ENCODE data around the gene SOX9. TPM values are rescaled to one million over a fixed set of nuclear protein-coding genes. Genes with fewer than 3 reads are reported as not detected.

SOX9 gene
- total RNA-seq, 2 donors from 2014 or later = 0.46 to 1.3 TPM

- H3K27me3 ChIP-seq (ENCODE audit: control insufficient read depth, insufficient read depth, low read length, poor library complexity, severe bottlenecking) = peaks cover 34% of the 10 kb centered on the region
- no peak overlapping the region for H3K9ac ChIP-seq (ENCODE audit: extremely low read depth, low read length, poor library complexity, severe bottlenecking)
- no peak for TF ChIP-seq CTCF (conservative IDR thresholded peaks at IDR 0.05)
- peaks cover 11% of the 10 kb centered on the region for H3K4me1 ChIP-seq (ENCODE audit: control insufficient read depth, insufficient read depth, low read length)
- no peak overlapping the region for H3K27ac ChIP-seq (ENCODE audit: low read depth, low read length)
- Mint-ChIP-seq H3K27me3 (ENCODE audit: insufficient read depth) (peaks cover 49% of the 10 kb centered on the region), H3K4me3 (no peak overlapping the region), H3K36me3 (ENCODE audit: low read depth) (no peaks in the 10 kb centered on the region), H3K9me3 (no peaks in the 10 kb centered on the region), H3K4me1 (peaks cover 18% of the 10 kb centered on the region), H3K27ac (no peak overlapping the region)
- no peaks in the 10 kb centered on the region for H3K9me3 ChIP-seq (ENCODE audit: control insufficient read depth, low read length)
- no peaks in the 10 kb centered on the region for H3K36me3 ChIP-seq (ENCODE audit: control insufficient read depth, insufficient read depth, low read length)
- WGBS, 2 experiments (ENCODE audit: insufficient coverage in 1 of 2, insufficient read length in 1 of 2) = 91 to 100% methylated on average over 1 to 2 of the region's 2 CpGs
- peak; percentile 72 for DNase-seq
- H3K4me3 ChIP-seq (ENCODE audit: low read length) = no peak overlapping the region
Observed at GRCh38 chr17:72142614-72143013, 21.8 kb downstream of the SOX9 start.

- Histone ChIP-seq H3K36me3 (ENCODE audit: control insufficient read depth, insufficient read depth, low read length) (no peaks in the 10 kb centered on the region), H3K27me3 (ENCODE audit: control insufficient read depth, insufficient read depth, low read length, poor library complexity, severe bottlenecking) (peaks cover 40% of the 10 kb centered on the region), H3K9me3 (ENCODE audit: control insufficient read depth, low read length) (no peaks in the 10 kb centered on the region), H3K4me1 (ENCODE audit: control insufficient read depth, insufficient read depth, low read length) (peaks cover 11% of the 10 kb centered on the region), H3K9ac (ENCODE audit: extremely low read depth, low read length, poor library complexity, severe bottlenecking) (no peak overlapping the region), H3K4me3 (ENCODE audit: low read length) (no peak overlapping the region), H3K27ac (ENCODE audit: low read depth, low read length) (no peak overlapping the region)
- peaks cover 50% of the 10 kb centered on the region for H3K27me3 Mint-ChIP-seq (ENCODE audit: insufficient read depth)
- TF ChIP-seq CTCF (conservative IDR thresholded peaks at IDR 0.05) = no peak
- no peaks in the 10 kb centered on the region for H3K36me3 Mint-ChIP-seq (ENCODE audit: low read depth)
- peaks cover 18% of the 10 kb centered on the region for H3K4me1 Mint-ChIP-seq
- H3K9me3 Mint-ChIP-seq = no peaks in the 10 kb centered on the region
- H3K4me3 Mint-ChIP-seq = no peak overlapping the region
- 85 to 98% methylated on average over 5 of the region's 5 CpGs for WGBS, 2 experiments (ENCODE audit: insufficient coverage in 1 of 2, insufficient read length in 1 of 2)
- no peak for DNase-seq
- H3K27ac Mint-ChIP-seq = no peak overlapping the region
Observed at GRCh38 chr17:72143245-72143644, 22.4 kb downstream of the SOX9 start.

- no peak overlapping the region for H3K27ac ChIP-seq (ENCODE audit: low read depth, low read length)
- TF ChIP-seq CTCF (conservative IDR thresholded peaks at IDR 0.05) = no peak
- Mint-ChIP-seq H3K27me3 (ENCODE audit: insufficient read depth) (peaks cover 47% of the 10 kb centered on the region), H3K36me3 (ENCODE audit: low read depth) (no peaks in the 10 kb centered on the region), H3K4me3 (no peak overlapping the region), H3K4me1 (peaks cover 18% of the 10 kb centered on the region), H3K27ac (no peak overlapping the region), H3K9me3 (no peaks in the 10 kb centered on the region)
- 33 to 53% methylated on average over 1 to 2 of the region's 2 CpGs for WGBS, 2 experiments (ENCODE audit: insufficient coverage in 1 of 2, insufficient read length in 1 of 2)
- no peak overlapping the region for H3K4me3 ChIP-seq (ENCODE audit: low read length)
- no peaks in the 10 kb centered on the region for H3K9me3 ChIP-seq (ENCODE audit: control insufficient read depth, low read length)
- no peaks in the 10 kb centered on the region for H3K36me3 ChIP-seq (ENCODE audit: control insufficient read depth, insufficient read depth, low read length)
- DNase-seq = no peak
- no peak overlapping the region for H3K9ac ChIP-seq (ENCODE audit: extremely low read depth, low read length, poor library complexity, severe bottlenecking)
- H3K27me3 ChIP-seq (ENCODE audit: control insufficient read depth, insufficient read depth, low read length, poor library complexity, severe bottlenecking) = peaks cover 40% of the 10 kb centered on the region
- H3K4me1 ChIP-seq (ENCODE audit: control insufficient read depth, insufficient read depth, low read length) = peaks cover 11% of the 10 kb centered on the region
Observed at GRCh38 chr17:72144101-72144500, 23.3 kb downstream of the SOX9 start.

Measured in endodermal cell (in vitro differentiated cells).